Measurements from ENCODE around the gene SPRR4. TPM values are rescaled to one million over a fixed set of nuclear protein-coding genes. Genes with fewer than 3 reads are reported as not detected.

The SPRR4 gene
- total RNA-seq, 1 donor = not detected

DNA sequence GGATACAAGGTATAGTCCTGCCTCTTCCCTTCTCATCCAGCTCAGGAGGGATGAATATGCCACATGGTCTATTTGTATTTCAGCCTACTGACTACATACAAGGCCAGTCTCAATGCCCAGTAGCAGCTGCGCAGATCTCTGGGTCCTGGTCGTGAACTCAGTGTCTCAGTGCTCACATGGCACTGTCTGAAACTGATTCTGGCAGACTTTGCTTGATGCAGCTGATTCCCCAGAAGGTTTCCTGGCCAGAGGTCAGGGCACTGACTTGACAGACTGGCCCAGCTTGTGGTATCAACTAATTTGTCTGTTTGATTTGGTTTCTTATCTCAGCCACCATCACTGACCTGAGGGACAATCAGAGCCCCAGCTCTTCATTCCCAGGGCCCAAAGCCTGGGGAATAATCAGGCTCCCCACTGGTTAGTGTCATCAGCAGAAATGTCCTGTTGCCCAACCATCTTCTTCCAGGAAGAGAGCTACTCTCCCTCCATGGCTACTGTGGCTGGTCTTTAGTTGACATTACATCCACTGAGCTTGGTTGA is 7.5 kb upstream of the SPRR4 start:
- H3K4me3 ChIP-seq (ENCODE audit: low read depth, low read length) = no peak overlapping the region
- DNase-seq (ENCODE audit: low read depth) = no peak
- TF ChIP-seq CTCF (IDR thresholded peaks at IDR 0.05; ENCODE audit: insufficient read depth, low read depth, low read length) = no peak

- no peak for DNase-seq (ENCODE audit: low read depth)
- H3K4me3 ChIP-seq (ENCODE audit: low read depth, low read length) = no peak overlapping the region
- TF ChIP-seq CTCF (IDR thresholded peaks at IDR 0.05; ENCODE audit: insufficient read depth, low read depth, low read length) = no peak
Measured at GRCh38 chr1:152964536-152964935, 5.9 kb upstream of the SPRR4 start.

- no peak for TF ChIP-seq CTCF (IDR thresholded peaks at IDR 0.05; ENCODE audit: insufficient read depth, low read depth, low read length)
- DNase-seq (ENCODE audit: low read depth) = no peak
- H3K4me3 ChIP-seq (ENCODE audit: low read depth, low read length) = no peak overlapping the region
Measured at GRCh38 chr1:152965853-152966252, 4.6 kb upstream of the SPRR4 start.

DNA sequence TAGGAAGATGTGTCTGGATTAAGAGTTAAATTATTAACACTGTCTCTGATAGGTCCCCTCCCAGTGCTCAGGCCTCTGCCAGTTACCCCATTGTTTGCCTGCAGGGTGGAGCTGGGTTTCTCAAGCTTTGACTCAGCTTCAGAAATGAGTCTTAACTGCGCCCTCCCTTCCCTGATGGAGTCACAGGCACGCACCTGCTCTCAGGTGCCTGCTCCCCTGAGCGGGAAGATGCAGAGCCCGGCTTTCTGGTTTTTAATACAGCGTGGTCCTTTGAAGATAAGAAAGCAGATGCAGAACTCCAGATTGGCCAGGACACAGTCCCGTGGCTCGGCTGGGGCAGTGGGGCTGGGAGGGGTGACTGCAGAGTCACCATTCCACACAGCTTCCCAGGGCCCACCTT is 3.2 kb upstream of the SPRR4 start:
- no peak overlapping the region for H3K4me3 ChIP-seq (ENCODE audit: low read depth, low read length)
- TF ChIP-seq CTCF (IDR thresholded peaks at IDR 0.05; ENCODE audit: insufficient read depth, low read depth, low read length) = no peak
- no peak for DNase-seq (ENCODE audit: low read depth)

- no peak for DNase-seq (ENCODE audit: low read depth)
- H3K4me3 ChIP-seq (ENCODE audit: low read depth, low read length) = no peak overlapping the region
- no peak for TF ChIP-seq CTCF (IDR thresholded peaks at IDR 0.05; ENCODE audit: insufficient read depth, low read depth, low read length)
Measured at GRCh38 chr1:152968248-152968647, 2.2 kb upstream of the SPRR4 start.

DNA sequence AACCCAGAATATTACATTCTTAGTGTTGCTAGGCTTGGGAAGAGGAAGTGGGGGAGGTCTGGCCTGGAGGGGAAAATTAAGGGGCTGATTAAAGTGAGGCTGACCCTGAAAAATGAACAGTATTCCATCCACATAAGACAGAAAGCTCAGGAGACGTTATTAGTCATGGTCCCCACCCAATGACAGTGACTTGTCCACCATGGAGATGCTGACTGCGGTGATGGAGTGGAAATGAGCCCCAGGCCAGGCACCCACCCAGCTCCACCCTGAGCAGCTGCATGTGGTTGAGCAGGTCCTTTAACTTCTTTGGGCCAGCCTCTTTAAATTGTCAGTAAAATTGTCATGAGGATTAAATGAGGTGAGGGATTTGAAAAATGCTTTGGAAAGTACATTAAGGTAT is 1.4 kb upstream of the SPRR4 start:
- H3K4me3 ChIP-seq (ENCODE audit: low read depth, low read length) = no peak overlapping the region
- no peak for DNase-seq (ENCODE audit: low read depth)
- no peak for TF ChIP-seq CTCF (IDR thresholded peaks at IDR 0.05; ENCODE audit: insufficient read depth, low read depth, low read length)

- no peak for TF ChIP-seq CTCF (IDR thresholded peaks at IDR 0.05; ENCODE audit: insufficient read depth, low read depth, low read length)
- no peak for DNase-seq (ENCODE audit: low read depth)
- H3K4me3 ChIP-seq (ENCODE audit: low read depth, low read length) = no peak overlapping the region
Measured at GRCh38 chr1:152972196-152972886, 1.9 kb downstream of the SPRR4 start.
